Measurements from ENCODE around the gene PVRIG.

DNA sequence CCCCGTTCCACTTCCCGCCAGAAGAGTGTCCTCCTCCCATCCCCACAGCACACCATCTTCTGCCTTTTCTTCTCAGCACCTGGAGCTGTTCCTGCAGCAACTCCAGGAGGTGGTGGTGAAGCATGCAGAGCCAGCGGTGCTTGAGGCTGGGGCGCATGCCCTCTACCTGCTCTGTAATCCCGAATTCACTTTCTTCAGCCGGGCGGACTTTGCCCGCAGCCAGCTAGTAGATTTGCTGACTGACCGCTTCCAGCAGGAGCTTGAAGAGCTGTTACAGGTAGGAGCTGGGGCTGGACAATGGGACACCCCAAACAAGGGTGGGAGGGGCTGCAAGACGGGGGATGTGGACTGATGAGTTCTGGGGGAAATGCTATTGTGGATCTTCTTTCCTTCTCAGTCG lies 19.1 kb upstream of the PVRIG start:
- TF ChIP-seq, protein P1, sequence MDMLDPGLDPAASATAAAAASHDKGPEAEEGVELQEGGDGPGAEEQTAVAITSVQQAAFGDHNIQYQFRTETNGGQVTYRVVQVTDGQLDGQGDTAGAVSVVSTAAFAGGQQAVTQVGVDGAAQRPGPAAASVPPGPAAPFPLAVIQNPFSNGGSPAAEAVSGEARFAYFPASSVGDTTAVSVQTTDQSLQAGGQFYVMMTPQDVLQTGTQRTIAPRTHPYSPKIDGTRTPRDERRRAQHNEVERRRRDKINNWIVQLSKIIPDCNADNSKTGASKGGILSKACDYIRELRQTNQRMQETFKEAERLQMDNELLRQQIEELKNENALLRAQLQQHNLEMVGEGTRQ (CRISPR knock-in tag; IDR thresholded peaks at IDR 0.05) = no peak
- TF ChIP-seq, protein P2, sequence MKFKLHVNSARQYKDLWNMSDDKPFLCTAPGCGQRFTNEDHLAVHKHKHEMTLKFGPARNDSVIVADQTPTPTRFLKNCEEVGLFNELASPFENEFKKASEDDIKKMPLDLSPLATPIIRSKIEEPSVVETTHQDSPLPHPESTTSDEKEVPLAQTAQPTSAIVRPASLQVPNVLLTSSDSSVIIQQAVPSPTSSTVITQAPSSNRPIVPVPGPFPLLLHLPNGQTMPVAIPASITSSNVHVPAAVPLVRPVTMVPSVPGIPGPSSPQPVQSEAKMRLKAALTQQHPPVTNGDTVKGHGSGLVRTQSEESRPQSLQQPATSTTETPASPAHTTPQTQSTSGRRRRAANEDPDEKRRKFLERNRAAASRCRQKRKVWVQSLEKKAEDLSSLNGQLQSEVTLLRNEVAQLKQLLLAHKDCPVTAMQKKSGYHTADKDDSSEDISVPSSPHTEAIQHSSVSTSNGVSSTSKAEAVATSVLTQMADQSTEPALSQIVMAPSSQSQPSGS (CRISPR knock-in tag; IDR thresholded peaks at IDR 0.05) = no peak
- no peak for TF ChIP-seq EP300 (IDR thresholded peaks at IDR 0.05; ENCODE audit: low read length)
- TF ChIP-seq, protein P3, sequence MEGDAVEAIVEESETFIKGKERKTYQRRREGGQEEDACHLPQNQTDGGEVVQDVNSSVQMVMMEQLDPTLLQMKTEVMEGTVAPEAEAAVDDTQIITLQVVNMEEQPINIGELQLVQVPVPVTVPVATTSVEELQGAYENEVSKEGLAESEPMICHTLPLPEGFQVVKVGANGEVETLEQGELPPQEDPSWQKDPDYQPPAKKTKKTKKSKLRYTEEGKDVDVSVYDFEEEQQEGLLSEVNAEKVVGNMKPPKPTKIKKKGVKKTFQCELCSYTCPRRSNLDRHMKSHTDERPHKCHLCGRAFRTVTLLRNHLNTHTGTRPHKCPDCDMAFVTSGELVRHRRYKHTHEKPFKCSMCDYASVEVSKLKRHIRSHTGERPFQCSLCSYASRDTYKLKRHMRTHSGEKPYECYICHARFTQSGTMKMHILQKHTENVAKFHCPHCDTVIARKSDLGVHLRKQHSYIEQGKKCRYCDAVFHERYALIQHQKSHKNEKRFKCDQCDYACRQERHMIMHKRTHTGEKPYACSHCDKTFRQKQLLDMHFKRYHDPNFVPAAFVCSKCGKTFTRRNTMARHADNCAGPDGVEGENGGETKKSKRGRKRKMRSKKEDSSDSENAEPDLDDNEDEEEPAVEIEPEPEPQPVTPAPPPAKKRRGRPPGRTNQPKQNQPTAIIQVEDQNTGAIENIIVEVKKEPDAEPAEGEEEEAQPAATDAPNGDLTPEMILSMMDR (IDR thresholded peaks at IDR 0.05 in 2 of 3, conservative IDR thresholded peaks at IDR 0.05 in 1 of 3; ENCODE audit: insufficient read depth in 2 of 3, low read depth in 1 of 3, low read length in 3 of 3) = no peak
- TF ChIP-seq, protein P4, sequence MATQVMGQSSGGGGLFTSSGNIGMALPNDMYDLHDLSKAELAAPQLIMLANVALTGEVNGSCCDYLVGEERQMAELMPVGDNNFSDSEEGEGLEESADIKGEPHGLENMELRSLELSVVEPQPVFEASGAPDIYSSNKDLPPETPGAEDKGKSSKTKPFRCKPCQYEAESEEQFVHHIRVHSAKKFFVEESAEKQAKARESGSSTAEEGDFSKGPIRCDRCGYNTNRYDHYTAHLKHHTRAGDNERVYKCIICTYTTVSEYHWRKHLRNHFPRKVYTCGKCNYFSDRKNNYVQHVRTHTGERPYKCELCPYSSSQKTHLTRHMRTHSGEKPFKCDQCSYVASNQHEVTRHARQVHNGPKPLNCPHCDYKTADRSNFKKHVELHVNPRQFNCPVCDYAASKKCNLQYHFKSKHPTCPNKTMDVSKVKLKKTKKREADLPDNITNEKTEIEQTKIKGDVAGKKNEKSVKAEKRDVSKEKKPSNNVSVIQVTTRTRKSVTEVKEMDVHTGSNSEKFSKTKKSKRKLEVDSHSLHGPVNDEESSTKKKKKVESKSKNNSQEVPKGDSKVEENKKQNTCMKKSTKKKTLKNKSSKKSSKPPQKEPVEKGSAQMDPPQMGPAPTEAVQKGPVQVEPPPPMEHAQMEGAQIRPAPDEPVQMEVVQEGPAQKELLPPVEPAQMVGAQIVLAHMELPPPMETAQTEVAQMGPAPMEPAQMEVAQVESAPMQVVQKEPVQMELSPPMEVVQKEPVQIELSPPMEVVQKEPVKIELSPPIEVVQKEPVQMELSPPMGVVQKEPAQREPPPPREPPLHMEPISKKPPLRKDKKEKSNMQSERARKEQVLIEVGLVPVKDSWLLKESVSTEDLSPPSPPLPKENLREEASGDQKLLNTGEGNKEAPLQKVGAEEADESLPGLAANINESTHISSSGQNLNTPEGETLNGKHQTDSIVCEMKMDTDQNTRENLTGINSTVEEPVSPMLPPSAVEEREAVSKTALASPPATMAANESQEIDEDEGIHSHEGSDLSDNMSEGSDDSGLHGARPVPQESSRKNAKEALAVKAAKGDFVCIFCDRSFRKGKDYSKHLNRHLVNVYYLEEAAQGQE (IDR thresholded peaks at IDR 0.05; ENCODE audit: borderline replicate concordance) = no peak
- TF ChIP-seq, protein P4 (CRISPR knock-in tag; IDR thresholded peaks at IDR 0.05; ENCODE audit: low read depth) = no peak
- TF ChIP-seq, protein P5, sequence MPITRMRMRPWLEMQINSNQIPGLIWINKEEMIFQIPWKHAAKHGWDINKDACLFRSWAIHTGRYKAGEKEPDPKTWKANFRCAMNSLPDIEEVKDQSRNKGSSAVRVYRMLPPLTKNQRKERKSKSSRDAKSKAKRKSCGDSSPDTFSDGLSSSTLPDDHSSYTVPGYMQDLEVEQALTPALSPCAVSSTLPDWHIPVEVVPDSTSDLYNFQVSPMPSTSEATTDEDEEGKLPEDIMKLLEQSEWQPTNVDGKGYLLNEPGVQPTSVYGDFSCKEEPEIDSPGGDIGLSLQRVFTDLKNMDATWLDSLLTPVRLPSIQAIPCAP (CRISPR knock-in tag; IDR thresholded peaks at IDR 0.05; ENCODE audit: borderline replicate concordance) = no peak
- no peak for TF ChIP-seq GTF2F1 (IDR thresholded peaks at IDR 0.05; ENCODE audit: low read depth, low read length)

Data from K562 (cell line).